GM13977 (cell line): ENCODE results near the gene IQCM.

Experiments used
- DNase-seq: peaks from one replicate; pipeline ENCODE4 v3.0.0; 2012; ENCODE audit warnings: low spot score
- in situ Hi-C: fragments of 300-500 bp; cut with MboI; formaldehyde crosslinking; loops from one replicate; pipeline ENCODE4 v1.12.0; 2022; ENCODE audit warnings: low sequenced_read_pairs, low pct_unique_long_range_greater_than_20kb, mixed read lengths, inconsistent platforms; ENCODE audit not compliant: unreplicated experiment
- TF ChIP-seq, protein P1 (sequence below): IDR thresholded peaks from 2 replicates; pipeline ENCODE4 v1.5.1; 2012; ENCODE audit warnings: mild to moderate bottlenecking, control low read depth; ENCODE audit not compliant: insufficient read depth; ENCODE audit errors: extremely low read depth, missing control alignments

The IQCM gene, protein sequence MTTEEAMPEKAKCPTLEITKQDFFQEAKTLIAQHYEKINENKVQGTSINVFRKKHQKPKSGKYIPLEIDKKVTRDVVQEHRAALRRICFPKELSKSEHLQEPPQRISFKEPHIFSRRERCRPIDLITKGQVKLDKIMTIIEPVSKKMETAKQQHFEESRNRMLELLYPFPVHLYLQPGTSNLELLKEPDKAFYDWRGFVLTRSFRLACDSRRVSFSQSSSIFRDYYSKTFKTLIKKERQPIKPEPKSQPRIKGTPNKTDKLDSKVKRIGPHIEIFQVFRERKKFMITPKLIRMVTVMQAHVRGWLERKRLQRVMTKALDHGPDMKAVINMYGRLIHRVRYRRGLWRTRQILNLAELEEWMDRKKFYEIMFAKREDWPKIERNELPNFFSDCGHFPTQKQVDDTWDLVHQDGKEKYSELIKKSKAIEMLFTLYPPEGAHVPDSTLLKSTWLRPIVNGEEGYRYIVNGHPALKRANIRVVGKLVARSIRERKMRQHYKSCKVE

DNA sequence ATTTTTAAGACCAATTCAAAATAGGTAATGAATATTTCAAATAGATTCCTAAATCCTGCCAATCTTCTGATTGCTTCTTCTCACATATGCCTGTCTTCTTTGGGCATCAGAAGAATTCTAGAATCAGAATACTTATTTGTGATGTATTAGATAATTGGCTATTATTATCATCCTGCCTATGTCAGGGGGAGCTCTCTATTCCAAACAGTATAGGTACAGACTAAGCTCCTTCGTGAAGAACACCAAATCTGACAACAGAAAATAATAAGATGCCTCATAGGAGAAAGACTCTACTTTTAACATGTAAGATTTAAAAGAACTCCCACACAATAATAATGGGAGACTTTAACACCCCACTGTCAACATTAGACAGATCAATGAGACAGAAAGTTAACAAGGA, at the start of gene IQCM:
Gene IQCM (minus strand): TSS at position 101 of the 400 bp plus-strand sequence. CDS start 73,152 bp downstream, outside the sequence.
- TF ChIP-seq, protein P1, sequence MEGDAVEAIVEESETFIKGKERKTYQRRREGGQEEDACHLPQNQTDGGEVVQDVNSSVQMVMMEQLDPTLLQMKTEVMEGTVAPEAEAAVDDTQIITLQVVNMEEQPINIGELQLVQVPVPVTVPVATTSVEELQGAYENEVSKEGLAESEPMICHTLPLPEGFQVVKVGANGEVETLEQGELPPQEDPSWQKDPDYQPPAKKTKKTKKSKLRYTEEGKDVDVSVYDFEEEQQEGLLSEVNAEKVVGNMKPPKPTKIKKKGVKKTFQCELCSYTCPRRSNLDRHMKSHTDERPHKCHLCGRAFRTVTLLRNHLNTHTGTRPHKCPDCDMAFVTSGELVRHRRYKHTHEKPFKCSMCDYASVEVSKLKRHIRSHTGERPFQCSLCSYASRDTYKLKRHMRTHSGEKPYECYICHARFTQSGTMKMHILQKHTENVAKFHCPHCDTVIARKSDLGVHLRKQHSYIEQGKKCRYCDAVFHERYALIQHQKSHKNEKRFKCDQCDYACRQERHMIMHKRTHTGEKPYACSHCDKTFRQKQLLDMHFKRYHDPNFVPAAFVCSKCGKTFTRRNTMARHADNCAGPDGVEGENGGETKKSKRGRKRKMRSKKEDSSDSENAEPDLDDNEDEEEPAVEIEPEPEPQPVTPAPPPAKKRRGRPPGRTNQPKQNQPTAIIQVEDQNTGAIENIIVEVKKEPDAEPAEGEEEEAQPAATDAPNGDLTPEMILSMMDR, result no peak
- no peak for DNase-seq
- in situ Hi-C loops, result no loop called here

DNA sequence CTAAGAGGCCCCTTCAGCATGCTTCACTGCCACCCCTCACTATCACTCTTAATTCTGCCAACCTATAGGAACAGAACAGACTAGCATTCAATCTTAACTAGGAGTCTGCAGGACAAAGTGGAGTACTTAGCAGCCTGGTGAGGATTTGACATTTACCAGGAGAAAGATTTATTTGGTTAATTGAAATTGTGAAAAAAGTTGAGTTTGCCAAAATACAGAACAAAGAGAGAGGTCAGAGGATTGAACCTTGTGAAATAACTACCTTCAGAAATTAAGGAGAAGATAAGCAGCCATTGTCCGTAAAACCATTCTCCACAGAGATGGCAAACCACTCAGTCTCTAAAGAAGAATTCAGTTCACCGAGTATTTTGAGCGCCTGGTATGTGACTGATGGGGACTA, 41.8 kb upstream of the IQCM start:
- no peak for DNase-seq
- in situ Hi-C loops, result no loop called here
- TF ChIP-seq, protein P1, result no peak

DNA sequence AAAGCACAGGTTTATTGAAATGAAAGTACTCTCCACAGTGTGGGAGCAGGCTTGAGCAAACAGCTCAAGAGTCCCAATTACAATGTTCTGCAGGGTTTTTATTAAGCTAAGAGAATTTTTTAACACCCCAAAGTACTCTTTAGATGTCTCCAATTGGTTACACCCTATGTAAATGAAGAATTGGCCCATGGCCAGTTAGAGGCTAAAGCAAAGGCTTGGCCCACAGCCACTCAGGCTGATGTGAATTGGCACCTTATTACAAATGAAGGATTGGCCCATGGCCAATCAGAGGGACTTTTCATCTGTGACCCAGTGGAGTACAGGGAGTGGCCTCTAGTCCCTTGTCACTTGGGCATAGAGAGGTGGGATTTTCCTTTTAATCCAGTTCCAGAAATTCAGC, 30.1 kb upstream of the IQCM start:
- TF ChIP-seq, protein P1, result no peak
- DNase-seq, result no peak
- in situ Hi-C loops, result no loop called here

DNA sequence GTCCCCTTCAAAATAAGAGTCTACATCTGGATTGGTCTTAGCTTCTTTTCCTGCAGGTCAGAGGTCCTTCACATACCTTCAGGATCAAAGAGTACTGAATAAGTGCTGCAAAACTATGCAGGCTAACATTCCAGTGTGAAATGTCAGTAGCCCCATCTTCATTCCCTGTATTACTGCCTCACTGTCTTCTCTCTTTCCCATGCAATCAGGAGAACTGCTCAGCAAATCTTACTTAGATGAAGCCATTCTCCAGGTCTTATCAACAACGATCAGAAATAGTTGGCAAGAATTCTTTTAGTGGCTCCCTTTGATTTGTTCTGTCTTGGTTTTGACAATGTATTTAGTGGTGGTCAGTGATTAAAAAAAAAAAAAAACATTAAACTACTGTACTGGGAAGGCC, 26.0 kb upstream of the IQCM start:
- DNase-seq, result no peak
- in situ Hi-C loops, result no loop called here
- TF ChIP-seq, protein P1, result no peak

DNA sequence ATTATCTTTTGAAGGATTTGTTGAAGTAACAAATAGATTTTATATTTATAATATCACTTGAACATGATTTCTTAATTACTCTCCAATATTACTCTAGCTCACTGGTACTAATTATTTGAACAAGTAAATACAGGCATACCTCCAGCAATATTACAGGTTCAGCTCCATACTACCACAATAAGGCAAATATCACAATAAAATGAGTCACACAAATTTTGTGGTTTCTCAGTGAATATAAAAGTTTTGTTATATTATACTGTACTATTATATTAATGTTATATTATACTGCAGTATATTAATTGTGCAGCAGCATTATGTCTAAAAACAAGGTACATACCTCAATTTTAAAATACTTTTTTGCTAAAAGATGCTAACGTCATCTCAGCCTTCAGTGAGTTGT, 22.4 kb upstream of the IQCM start:
- TF ChIP-seq, protein P1, result no peak
- DNase-seq, result no peak
- in situ Hi-C loops, result no loop called here

DNA sequence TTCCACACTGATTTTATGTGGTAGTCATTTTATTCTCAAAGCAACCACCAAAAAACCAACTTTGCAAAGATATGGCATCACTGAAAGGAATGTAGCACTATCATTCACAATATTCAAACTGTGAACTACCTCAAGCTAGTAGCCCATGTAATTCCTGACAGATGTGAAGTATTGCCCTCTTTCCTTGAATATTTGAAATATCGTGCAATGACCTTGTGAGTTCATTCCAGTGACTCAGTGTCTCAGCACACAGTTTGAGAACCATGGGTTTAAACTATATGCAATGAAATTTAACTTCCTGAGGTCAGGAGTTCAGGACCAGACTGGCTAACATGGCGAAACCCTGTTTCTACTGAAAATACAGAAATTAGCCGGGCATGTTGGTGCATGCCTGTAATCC, 20.9 kb upstream of the IQCM start:
- no peak for DNase-seq
- TF ChIP-seq, protein P1, result no peak
- in situ Hi-C loops, result no loop called here
